GM23338 (cell line): Measurements from ENCODE around the gene CD46. TPM values are rescaled to one million over a fixed set of nuclear protein-coding genes. Genes with fewer than 3 reads are reported as not detected.

Experiments
- ATAC-seq: fragments of 200-7000 bp; cut with Tn5 transposase; 3 replicates; pipeline ENCODE4 v1.9.1; 2020
- DNase-seq: peaks from one replicate; pipeline ENCODE4 v3.0.0-alpha.2; 2015; ENCODE audit warnings: low spot score
- H2AFZ ChIP-seq: fragments of 200-600 bp; sonication (generic); 2 replicates; pipeline ENCODE4 v1.8.0; 2016; ENCODE audit warnings: antibody characterized with exemption, mild to moderate bottlenecking, moderate library complexity
- H3F3A ChIP-seq: fragments of 200-600 bp; sonication (generic); replicated peaks from 2 replicates; pipeline ENCODE4 v1.8.0; 2017; ENCODE audit warnings: antibody characterized with exemption, mixed run types, low read depth
- H3K27ac ChIP-seq: fragments of 200-600 bp; sonication (generic); 2 replicates; pipeline ENCODE4 v1.6.1; 2016; ENCODE audit warnings: low read depth
- H3K27me3 ChIP-seq: fragments of 200-600 bp; sonication (generic); 2 replicates; pipeline ENCODE4 v1.8.0; 2016; ENCODE audit warnings: mild to moderate bottlenecking, mixed run types, moderate library complexity; ENCODE audit not compliant: insufficient read depth
- H3K36me3 ChIP-seq: fragments of 200-600 bp; sonication (generic); 2 replicates; pipeline ENCODE4 v1.8.0; 2016; ENCODE audit warnings: mild to moderate bottlenecking; ENCODE audit not compliant: insufficient read depth
- H3K4me1 ChIP-seq: fragments of 200-600 bp; sonication (generic); 2 replicates; pipeline ENCODE4 v1.8.0; 2016; ENCODE audit warnings: mild to moderate bottlenecking, moderate library complexity; ENCODE audit not compliant: insufficient read depth
- H3K4me2 ChIP-seq: fragments of 200-600 bp; sonication (generic); 2 replicates; pipeline ENCODE4 v1.7.1; 2017; ENCODE audit warnings: mixed run types
- H3K4me3 ChIP-seq: fragments of 200-600 bp; sonication (generic); 2 replicates; pipeline ENCODE4 v1.6.1; 2016; ENCODE audit warnings: mixed run types
- H3K79me2 ChIP-seq: fragments of 200-600 bp; sonication (generic); replicated peaks from 2 replicates; pipeline ENCODE4 v1.8.0; 2017; ENCODE audit warnings: mild to moderate bottlenecking; ENCODE audit not compliant: insufficient read depth
- H3K9me2 ChIP-seq: fragments of 200-600 bp; sonication (generic); 2 replicates; pipeline ENCODE4 v1.8.0; 2017; ENCODE audit not compliant: insufficient read depth
- H4K20me1 ChIP-seq: fragments of 200-600 bp; sonication (generic); replicated peaks from 2 replicates; pipeline ENCODE4 v1.8.0; 2017; ENCODE audit warnings: mild to moderate bottlenecking; ENCODE audit not compliant: insufficient read depth
- H3K27ac Mint-ChIP-seq: 2 replicates; pipeline ENCODE4 v1.8.0; 2020; ENCODE audit warnings: inconsistent platforms, mild to moderate bottlenecking, moderate library complexity, mixed read lengths
- H3K27me3 Mint-ChIP-seq: 3 replicates; pipeline ENCODE4 v1.8.0; 2022; ENCODE audit warnings: low read depth, mild to moderate bottlenecking, moderate library complexity, mixed read lengths, inconsistent platforms; ENCODE audit not compliant: insufficient read depth, poor library complexity
- H3K36me3 Mint-ChIP-seq: 3 replicates; pipeline ENCODE4 v1.8.0; 2021; ENCODE audit warnings: low read depth, mild to moderate bottlenecking, inconsistent platforms, moderate library complexity, mixed read lengths
- H3K4me1 Mint-ChIP-seq: 3 replicates; pipeline ENCODE4 v1.8.0; 2020; ENCODE audit warnings: mild to moderate bottlenecking, inconsistent platforms, mixed read lengths
- H3K4me3 Mint-ChIP-seq: 3 replicates; pipeline ENCODE4 v1.8.0; 2021; ENCODE audit warnings: moderate library complexity, mild to moderate bottlenecking, inconsistent platforms, mixed read lengths
- H3K9me3 Mint-ChIP-seq: 3 replicates; pipeline ENCODE4 v1.8.0; 2020; ENCODE audit warnings: moderate library complexity, mild to moderate bottlenecking, inconsistent platforms, mixed read lengths
- EZH2 ChIP-seq: fragments of 200-600 bp; sonication (generic); IDR thresholded peaks from one replicate; pipeline ENCODE4 v1.8.0; 2017; ENCODE audit warnings: antibody characterized with exemption, mild to moderate bottlenecking, low read depth; ENCODE audit not compliant: unreplicated experiment
- EZH2phosphoT487 ChIP-seq: fragments of 200-600 bp; sonication (generic); IDR thresholded peaks from one replicate; pipeline ENCODE4 v1.8.1; 2018; ENCODE audit warnings: antibody characterized with exemption; ENCODE audit not compliant: unreplicated experiment
- NANOG ChIP-seq: IDR thresholded peaks from 2 replicates; pipeline ENCODE4 v1.6.1; 2016; ENCODE audit warnings: antibody characterized with exemption, borderline replicate concordance
- POLR2AphosphoS5 ChIP-seq: IDR thresholded peaks from 2 replicates; pipeline ENCODE4 v1.6.1; 2016; ENCODE audit warnings: antibody characterized with exemption, low read depth
- STAT1 ChIP-seq: IDR thresholded peaks from one replicate; pipeline ENCODE4 v1.6.1; 2016; ENCODE audit warnings: antibody characterized with exemption; ENCODE audit not compliant: unreplicated experiment
- polyA plus RNA-seq: library from polyadenylated mRNA; unstranded; fragments of >200 nt; fragmentation: Nextera tagmentation; extraction: Ambion mirVana; gene quantifications from 2 replicates; pipeline ENCODE4 v1.2.1, GENCODE V29; 2016
- total RNA-seq: library from RNA; depleted of rRNA; stranded (reverse); fragments of >200 nt; shearing (Covaris generic); gene quantifications from 2 replicates; pipeline ENCODE4 v1.2.3, GENCODE V29; 2014
- TF ChIP-seq, protein P1 (sequence below): IDR thresholded peaks from one replicate; pipeline ENCODE4 v1.6.1; 2018; ENCODE audit warnings: antibody characterized with exemption; ENCODE audit not compliant: unreplicated experiment
- TF ChIP-seq, protein P2 (sequence below): IDR thresholded peaks from 2 replicates; pipeline ENCODE4 v1.6.1; 2016; ENCODE audit warnings: antibody characterized with exemption
- TF ChIP-seq, protein P3 (sequence below): fragments of 250-450 bp; sonication (Bioruptor Pico); IDR thresholded peaks from 2 replicates; pipeline ENCODE4 v1.5.0; 2020; ENCODE audit warnings: mild to moderate bottlenecking, moderate library complexity

CD46 gene
- total and polyA plus RNA-seq, 2 experiments from 2014 or later, result 199 to 209 TPM

DNA sequence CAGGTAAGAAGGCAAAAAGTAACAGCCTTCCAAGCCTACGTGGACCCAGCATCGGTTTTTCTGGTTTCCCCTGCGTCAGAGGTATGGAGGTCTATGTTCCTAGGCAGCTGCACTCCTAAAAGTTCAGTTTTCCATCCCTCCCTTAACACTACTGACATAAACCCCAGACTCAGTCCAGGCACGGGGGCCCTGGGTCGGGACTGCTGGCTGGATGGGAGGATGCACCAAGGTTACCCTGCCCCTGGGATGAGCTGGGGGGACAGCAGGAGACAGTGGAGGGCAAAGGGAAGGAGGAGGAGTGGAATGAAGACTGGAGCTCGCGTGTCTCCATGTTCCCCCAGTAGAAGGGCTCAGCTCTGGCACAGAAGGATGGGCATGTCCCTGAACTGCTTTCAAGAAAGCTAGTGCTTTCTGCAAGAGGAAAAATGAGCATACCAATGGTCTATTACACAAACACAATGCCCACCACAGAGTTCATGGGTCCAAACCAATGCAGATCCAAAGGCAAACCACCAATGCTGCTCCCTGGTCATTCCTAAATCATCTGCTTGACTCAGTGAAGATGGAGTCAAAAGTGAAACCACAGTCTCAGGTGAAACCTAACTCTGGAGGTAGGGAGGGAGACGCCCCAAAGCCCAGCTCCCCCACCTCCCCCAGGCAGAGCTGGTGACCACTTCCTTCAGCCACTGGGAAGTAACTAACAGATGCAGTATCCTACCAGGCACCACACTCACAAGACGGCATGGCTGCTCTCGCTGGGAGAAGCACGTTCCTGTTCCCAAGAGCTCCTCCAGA, 54.9 kb downstream of the CD46 start:
- H3K4me2 ChIP-seq, result no peak overlapping the region
- H2AFZ ChIP-seq, result no peak overlapping the region
- no peaks in the 10 kb centered on the region for H3K4me1 ChIP-seq
- H3K27me3 ChIP-seq, result no peaks in the 10 kb centered on the region
- Mint-ChIP-seq H3K27ac (0 out of 2 replicates have a peak overlapping the region, but pooled peaks have one; percentile 30), H3K27me3 (peaks cover 12% of the 10 kb centered on the region), H3K9me3 (no peaks in the 10 kb centered on the region), H3K4me3 (no peak overlapping the region), H3K36me3 (no peaks in the 10 kb centered on the region; the same call in 2 of the 3 replicates), H3K4me1 (peaks cover 18% of the 10 kb centered on the region)
- no peaks in the 10 kb centered on the region for H3K9me2 ChIP-seq
- no peak overlapping the region for H3K27ac ChIP-seq
- ATAC-seq (no peak), DNase-seq (no peak)
- no peak for TF ChIP-seq EZH2phosphoT487
- TF ChIP-seq, protein P1, sequence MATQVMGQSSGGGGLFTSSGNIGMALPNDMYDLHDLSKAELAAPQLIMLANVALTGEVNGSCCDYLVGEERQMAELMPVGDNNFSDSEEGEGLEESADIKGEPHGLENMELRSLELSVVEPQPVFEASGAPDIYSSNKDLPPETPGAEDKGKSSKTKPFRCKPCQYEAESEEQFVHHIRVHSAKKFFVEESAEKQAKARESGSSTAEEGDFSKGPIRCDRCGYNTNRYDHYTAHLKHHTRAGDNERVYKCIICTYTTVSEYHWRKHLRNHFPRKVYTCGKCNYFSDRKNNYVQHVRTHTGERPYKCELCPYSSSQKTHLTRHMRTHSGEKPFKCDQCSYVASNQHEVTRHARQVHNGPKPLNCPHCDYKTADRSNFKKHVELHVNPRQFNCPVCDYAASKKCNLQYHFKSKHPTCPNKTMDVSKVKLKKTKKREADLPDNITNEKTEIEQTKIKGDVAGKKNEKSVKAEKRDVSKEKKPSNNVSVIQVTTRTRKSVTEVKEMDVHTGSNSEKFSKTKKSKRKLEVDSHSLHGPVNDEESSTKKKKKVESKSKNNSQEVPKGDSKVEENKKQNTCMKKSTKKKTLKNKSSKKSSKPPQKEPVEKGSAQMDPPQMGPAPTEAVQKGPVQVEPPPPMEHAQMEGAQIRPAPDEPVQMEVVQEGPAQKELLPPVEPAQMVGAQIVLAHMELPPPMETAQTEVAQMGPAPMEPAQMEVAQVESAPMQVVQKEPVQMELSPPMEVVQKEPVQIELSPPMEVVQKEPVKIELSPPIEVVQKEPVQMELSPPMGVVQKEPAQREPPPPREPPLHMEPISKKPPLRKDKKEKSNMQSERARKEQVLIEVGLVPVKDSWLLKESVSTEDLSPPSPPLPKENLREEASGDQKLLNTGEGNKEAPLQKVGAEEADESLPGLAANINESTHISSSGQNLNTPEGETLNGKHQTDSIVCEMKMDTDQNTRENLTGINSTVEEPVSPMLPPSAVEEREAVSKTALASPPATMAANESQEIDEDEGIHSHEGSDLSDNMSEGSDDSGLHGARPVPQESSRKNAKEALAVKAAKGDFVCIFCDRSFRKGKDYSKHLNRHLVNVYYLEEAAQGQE, result no peak
- TF ChIP-seq, protein P2, sequence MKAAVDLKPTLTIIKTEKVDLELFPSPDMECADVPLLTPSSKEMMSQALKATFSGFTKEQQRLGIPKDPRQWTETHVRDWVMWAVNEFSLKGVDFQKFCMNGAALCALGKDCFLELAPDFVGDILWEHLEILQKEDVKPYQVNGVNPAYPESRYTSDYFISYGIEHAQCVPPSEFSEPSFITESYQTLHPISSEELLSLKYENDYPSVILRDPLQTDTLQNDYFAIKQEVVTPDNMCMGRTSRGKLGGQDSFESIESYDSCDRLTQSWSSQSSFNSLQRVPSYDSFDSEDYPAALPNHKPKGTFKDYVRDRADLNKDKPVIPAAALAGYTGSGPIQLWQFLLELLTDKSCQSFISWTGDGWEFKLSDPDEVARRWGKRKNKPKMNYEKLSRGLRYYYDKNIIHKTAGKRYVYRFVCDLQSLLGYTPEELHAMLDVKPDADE, result no peak
- no peaks in the 10 kb centered on the region for H3K79me2 ChIP-seq
- no peaks in the 10 kb centered on the region for H3K36me3 ChIP-seq
- H3F3A ChIP-seq, result no peaks in the 10 kb centered on the region
- H3K4me3 ChIP-seq, result no peak overlapping the region
- H4K20me1 ChIP-seq, result no peaks in the 10 kb centered on the region

DNA sequence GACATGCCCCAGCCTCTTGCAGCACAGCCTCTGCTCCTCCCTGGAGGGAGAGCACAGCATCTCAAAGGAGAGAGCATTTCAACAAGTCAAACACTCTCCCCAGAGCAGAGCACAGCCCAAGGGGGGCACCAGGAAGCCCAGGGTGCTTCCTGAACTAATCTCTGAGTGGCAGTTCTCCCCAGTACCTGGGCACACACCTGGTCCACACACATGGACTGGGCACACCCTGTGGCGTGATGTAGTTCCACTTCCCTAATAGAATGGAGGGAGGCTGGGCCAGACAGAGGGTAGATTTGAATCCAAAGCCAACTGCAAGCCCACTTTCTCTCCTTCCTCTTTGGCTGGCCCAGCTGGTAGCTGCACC, 55.5 kb downstream of the CD46 start:
- H3K79me2 ChIP-seq, result no peaks in the 10 kb centered on the region
- no peaks in the 10 kb centered on the region for H3K27me3 ChIP-seq
- H3K9me2 ChIP-seq, result no peaks in the 10 kb centered on the region
- no peaks in the 10 kb centered on the region for H3F3A ChIP-seq
- H3K4me1 ChIP-seq, result no peaks in the 10 kb centered on the region
- peaks cover 22% of the 10 kb centered on the region for H3K4me1 Mint-ChIP-seq
- H3K27ac Mint-ChIP-seq, result 0 out of 2 replicates have a peak overlapping the region, but pooled peaks have one; percentile 27
- ATAC-seq (no peak), DNase-seq (no peak)
- no peaks in the 10 kb centered on the region for H3K9me3 Mint-ChIP-seq
- no peak overlapping the region for H3K4me3 Mint-ChIP-seq
- no peak overlapping the region for H3K27ac ChIP-seq
- H4K20me1 ChIP-seq, result no peaks in the 10 kb centered on the region
- H3K27me3 Mint-ChIP-seq, result peaks cover 14% of the 10 kb centered on the region
- H3K36me3 ChIP-seq, result no peaks in the 10 kb centered on the region
- no peak overlapping the region for H3K4me2 ChIP-seq
- no peak overlapping the region for H3K4me3 ChIP-seq
- no peak overlapping the region for H2AFZ ChIP-seq
- no peaks in the 10 kb centered on the region; the same call in 2 of the 3 replicates for H3K36me3 Mint-ChIP-seq
- no peak for TF ChIP-seq EZH2phosphoT487
- TF ChIP-seq STAT1, result no peak
- TF ChIP-seq POLR2AphosphoS5, result no peak
- TF ChIP-seq, protein P3, sequence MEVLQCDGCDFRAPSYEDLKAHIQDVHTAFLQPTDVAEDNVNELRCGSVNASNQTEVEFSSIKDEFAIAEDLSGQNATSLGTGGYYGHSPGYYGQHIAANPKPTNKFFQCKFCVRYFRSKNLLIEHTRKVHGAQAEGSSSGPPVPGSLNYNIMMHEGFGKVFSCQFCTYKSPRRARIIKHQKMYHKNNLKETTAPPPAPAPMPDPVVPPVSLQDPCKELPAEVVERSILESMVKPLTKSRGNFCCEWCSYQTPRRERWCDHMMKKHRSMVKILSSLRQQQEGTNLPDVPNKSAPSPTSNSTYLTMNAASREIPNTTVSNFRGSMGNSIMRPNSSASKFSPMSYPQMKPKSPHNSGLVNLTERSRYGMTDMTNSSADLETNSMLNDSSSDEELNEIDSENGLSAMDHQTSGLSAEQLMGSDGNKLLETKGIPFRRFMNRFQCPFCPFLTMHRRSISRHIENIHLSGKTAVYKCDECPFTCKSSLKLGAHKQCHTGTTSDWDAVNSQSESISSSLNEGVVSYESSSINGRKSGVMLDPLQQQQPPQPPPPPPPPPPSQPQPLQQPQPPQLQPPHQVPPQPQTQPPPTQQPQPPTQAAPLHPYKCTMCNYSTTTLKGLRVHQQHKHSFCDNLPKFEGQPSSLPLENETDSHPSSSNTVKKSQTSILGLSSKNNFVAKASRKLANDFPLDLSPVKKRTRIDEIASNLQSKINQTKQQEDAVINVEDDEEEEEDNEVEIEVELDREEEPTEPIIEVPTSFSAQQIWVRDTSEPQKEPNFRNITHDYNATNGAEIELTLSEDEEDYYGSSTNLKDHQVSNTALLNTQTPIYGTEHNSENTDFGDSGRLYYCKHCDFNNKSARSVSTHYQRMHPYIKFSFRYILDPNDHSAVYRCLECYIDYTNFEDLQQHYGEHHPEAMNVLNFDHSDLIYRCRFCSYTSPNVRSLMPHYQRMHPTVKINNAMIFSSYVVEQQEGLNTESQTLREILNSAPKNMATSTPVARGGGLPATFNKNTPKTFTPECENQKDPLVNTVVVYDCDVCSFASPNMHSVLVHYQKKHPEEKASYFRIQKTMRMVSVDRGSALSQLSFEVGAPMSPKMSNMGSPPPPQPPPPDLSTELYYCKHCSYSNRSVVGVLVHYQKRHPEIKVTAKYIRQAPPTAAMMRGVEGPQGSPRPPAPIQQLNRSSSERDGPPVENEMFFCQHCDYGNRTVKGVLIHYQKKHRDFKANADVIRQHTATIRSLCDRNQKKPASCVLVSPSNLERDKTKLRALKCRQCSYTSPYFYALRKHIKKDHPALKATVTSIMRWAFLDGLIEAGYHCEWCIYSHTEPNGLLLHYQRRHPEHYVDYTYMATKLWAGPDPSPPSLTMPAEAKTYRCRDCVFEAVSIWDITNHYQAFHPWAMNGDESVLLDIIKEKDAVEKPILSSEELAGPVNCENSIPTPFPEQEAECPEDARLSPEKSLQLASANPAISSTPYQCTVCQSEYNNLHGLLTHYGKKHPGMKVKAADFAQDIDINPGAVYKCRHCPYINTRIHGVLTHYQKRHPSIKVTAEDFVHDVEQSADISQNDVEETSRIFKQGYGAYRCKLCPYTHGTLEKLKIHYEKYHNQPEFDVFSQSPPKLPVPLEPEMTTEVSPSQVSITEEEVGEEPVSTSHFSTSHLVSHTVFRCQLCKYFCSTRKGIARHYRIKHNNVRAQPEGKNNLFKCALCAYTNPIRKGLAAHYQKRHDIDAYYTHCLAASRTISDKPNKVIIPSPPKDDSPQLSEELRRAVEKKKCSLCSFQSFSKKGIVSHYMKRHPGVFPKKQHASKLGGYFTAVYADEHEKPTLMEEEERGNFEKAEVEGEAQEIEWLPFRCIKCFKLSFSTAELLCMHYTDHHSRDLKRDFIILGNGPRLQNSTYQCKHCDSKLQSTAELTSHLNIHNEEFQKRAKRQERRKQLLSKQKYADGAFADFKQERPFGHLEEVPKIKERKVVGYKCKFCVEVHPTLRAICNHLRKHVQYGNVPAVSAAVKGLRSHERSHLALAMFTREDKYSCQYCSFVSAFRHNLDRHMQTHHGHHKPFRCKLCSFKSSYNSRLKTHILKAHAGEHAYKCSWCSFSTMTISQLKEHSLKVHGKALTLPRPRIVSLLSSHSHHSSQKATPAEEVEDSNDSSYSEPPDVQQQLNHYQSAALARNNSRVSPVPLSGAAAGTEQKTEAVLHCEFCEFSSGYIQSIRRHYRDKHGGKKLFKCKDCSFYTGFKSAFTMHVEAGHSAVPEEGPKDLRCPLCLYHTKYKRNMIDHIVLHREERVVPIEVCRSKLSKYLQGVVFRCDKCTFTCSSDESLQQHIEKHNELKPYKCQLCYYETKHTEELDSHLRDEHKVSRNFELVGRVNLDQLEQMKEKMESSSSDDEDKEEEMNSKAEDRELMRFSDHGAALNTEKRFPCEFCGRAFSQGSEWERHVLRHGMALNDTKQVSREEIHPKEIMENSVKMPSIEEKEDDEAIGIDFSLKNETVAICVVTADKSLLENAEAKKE, result no peak
- no peak for TF ChIP-seq NANOG
- TF ChIP-seq EZH2, result no peak
- TF ChIP-seq, protein P2, result no peak
